ENCODE data around the gene WFDC8. TPM values are rescaled to one million over a fixed set of nuclear protein-coding genes. Genes with fewer than 3 reads are reported as not detected.

The WFDC8 gene
- total RNA-seq, 4 donors from 2014 or later, result not detected

GRCh38 chr20:45564760-45565276 is 14.3 kb downstream of the WFDC8 start:
- Histone ChIP-seq H3K4me3 (no peak overlapping the region), H3K9me3 (no peaks in the 10 kb centered on the region), H3K27me3 (peaks cover 7% of the 10 kb centered on the region), H3K4me1 (no peaks in the 10 kb centered on the region), H3K36me3 (no peaks in the 10 kb centered on the region), H3K27ac (no peak overlapping the region)
- no peak for DNase-seq (ENCODE audit: low spot score in 2 of 2)
- TF ChIP-seq POLR2A (IDR thresholded peaks at IDR 0.05) (no peak), CTCF (IDR thresholded peaks at IDR 0.05) (no peak), POLR2AphosphoS5 (IDR thresholded peaks at IDR 0.05) (no peak), EP300 (IDR thresholded peaks at IDR 0.05) (no peak)
- WGBS, result 85% methylated on average over 2 of the region's 2 CpGs

DNA sequence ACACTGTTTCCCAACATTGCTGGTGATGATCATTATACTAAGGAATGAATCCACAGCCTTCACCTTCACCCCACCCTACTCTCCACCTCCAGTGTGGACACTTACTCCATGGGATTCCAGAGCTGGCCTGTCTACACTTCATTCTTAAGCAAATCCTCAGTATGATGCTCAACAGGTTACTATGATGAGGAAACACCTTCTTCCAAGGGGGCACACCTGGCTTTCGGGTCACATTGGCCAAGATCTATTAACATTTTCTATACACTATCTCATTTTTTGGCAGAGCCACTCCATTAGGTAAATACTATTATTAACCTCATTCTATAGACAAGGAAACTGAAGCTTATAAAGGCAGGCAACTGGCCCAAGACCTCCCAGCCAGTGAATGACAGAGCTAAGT is 23.9 kb downstream of the WFDC8 start:
- H3K27ac ChIP-seq, result no peak overlapping the region
- no peaks in the 10 kb centered on the region for H3K9me3 ChIP-seq
- DNase-seq (ENCODE audit: low spot score in 2 of 2), result no peak
- no peaks in the 10 kb centered on the region for H3K36me3 ChIP-seq
- H3K4me1 ChIP-seq, result no peaks in the 10 kb centered on the region
- no peak for TF ChIP-seq POLR2AphosphoS5 (IDR thresholded peaks at IDR 0.05)
- 88% methylated on average over 1 of the region's 1 CpG for WGBS
- H3K4me3 ChIP-seq, result no peak overlapping the region
- H3K27me3 ChIP-seq, result peaks cover 9% of the 10 kb centered on the region

DNA sequence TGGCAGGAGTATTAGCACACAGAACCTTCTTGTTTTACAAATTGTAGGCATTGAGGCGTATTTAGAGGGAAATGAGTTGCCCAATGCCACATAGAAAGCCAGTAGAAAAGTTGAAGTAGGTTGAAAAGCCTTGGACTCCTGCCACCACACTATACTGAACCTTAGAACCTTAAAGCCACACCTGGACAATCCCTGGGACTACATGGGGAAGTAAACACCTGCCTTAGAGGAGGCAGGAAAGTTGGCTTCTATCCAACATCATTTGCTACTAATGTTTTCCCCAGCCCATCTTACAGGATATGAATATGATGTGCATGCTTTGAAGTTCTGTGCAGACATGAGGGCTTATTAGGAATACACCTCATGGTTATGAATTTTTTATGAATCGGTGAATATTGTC is 26.6 kb downstream of the WFDC8 start:
- Histone ChIP-seq H3K4me1 (no peaks in the 10 kb centered on the region), H3K36me3 (no peaks in the 10 kb centered on the region), H3K27ac (no peak overlapping the region), H3K27me3 (peaks cover 1% of the 10 kb centered on the region), H3K9me3 (no peaks in the 10 kb centered on the region), H3K4me3 (no peak overlapping the region)
- no peak for DNase-seq (ENCODE audit: low spot score in 2 of 2)
- 80% methylated on average over 2 of the region's 2 CpGs for WGBS
- no peak for TF ChIP-seq POLR2AphosphoS5 (IDR thresholded peaks at IDR 0.05)
- no peak for TF ChIP-seq EP300 (IDR thresholded peaks at IDR 0.05)
- TF ChIP-seq POLR2A (IDR thresholded peaks at IDR 0.05), result no peak
- TF ChIP-seq CTCF (IDR thresholded peaks at IDR 0.05), result no peak

- H3K4me1 ChIP-seq, result no peaks in the 10 kb centered on the region
- DNase-seq (ENCODE audit: low spot score in 2 of 2), result no peak
- no peak overlapping the region for H3K27ac ChIP-seq
- no peaks in the 10 kb centered on the region for H3K9me3 ChIP-seq
- H3K4me3 ChIP-seq, result no peak overlapping the region
- no peaks in the 10 kb centered on the region for H3K27me3 ChIP-seq
- no peaks in the 10 kb centered on the region for H3K36me3 ChIP-seq
- TF ChIP-seq POLR2A (IDR thresholded peaks at IDR 0.05), result no peak
- TF ChIP-seq CTCF (IDR thresholded peaks at IDR 0.05), result no peak
- TF ChIP-seq POLR2AphosphoS5 (IDR thresholded peaks at IDR 0.05), result no peak
- TF ChIP-seq EP300 (IDR thresholded peaks at IDR 0.05), result no peak
Measured at GRCh38 chr20:45550765-45551164, 28.3 kb downstream of the WFDC8 start.

GRCh38 chr20:45548410-45548809 is 30.7 kb downstream of the WFDC8 start:
- DNase-seq (ENCODE audit: low spot score in 2 of 2), result no peak
- Histone ChIP-seq H3K27ac (no peak overlapping the region), H3K4me3 (no peak overlapping the region), H3K27me3 (no peaks in the 10 kb centered on the region), H3K36me3 (no peaks in the 10 kb centered on the region), H3K4me1 (no peaks in the 10 kb centered on the region), H3K9me3 (no peaks in the 10 kb centered on the region)
- 93% methylated on average over 7 of the region's 7 CpGs for WGBS
- TF ChIP-seq CTCF (IDR thresholded peaks at IDR 0.05) (no peak), EP300 (IDR thresholded peaks at IDR 0.05) (no peak), POLR2A (IDR thresholded peaks at IDR 0.05) (no peak), POLR2AphosphoS5 (IDR thresholded peaks at IDR 0.05) (no peak)

DNA sequence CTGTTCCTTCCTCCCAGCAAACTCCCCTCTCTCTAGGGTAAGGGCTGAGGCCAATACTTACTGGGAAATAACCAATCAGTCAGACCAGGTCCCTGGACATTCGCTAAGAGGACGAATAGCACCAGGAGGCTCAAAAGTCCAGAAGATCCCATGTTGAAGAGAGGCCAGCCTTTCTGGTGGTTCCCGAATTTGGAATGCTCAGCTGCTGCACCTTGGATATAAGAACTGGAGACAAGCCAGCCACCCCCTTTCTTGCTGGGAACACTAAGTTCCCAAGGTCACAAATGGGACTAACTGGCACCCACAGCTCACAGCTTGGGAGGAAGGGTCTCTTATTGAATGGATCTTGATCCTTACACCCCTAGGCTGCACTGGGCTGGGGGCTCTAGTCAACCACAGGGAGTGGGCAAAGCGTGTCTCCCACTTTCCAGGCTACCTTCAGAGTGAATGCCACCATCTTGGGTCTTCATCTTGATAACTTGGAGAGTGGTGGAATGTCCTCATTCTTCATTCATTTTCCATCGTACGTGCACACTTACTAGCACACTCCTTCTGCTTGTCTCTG is 31.8 kb downstream of the WFDC8 start, which contains the start of gene EPPIN:
Gene EPPIN (minus strand): TSS at position 196 of the 565 bp plus-strand sequence. CDS start 44 bp downstream, at position 152.
- no peak for DNase-seq (ENCODE audit: low spot score in 2 of 2)
- Histone ChIP-seq H3K9me3 (no peaks in the 10 kb centered on the region), H3K4me3 (no peak within 1 kb of the TSS), H3K27me3 (no peaks in the 10 kb centered on the region), H3K36me3 (no peaks in the 10 kb centered on the region), H3K4me1 (no peaks in the 10 kb centered on the region), H3K27ac (no peak within 1 kb of the TSS)
- TF ChIP-seq POLR2AphosphoS5 (IDR thresholded peaks at IDR 0.05), result no peak
- TF ChIP-seq EP300 (IDR thresholded peaks at IDR 0.05), result no peak
- no peak for TF ChIP-seq CTCF (IDR thresholded peaks at IDR 0.05)
- TF ChIP-seq POLR2A (IDR thresholded peaks at IDR 0.05), result no peak
- WGBS, result 86% methylated on average over 6 of the region's 6 CpGs

All from suprapubic skin (tissue), 4 donors.